ENCODE measurements around the gene TRIM62.

TRIM62 gene

GRCh38 chr1:33191731-33192275, 10.0 kb upstream of the TRIM62 start:
- H3K36me3 ChIP-seq: no peaks in the 10 kb centered on the region
- no peak overlapping the region for H3K4me3 ChIP-seq (ENCODE audit: low read depth, low read length)
- no peaks in the 10 kb centered on the region for H3K4me1 ChIP-seq
- DNase-seq: no peak
- TF ChIP-seq, protein P1, sequence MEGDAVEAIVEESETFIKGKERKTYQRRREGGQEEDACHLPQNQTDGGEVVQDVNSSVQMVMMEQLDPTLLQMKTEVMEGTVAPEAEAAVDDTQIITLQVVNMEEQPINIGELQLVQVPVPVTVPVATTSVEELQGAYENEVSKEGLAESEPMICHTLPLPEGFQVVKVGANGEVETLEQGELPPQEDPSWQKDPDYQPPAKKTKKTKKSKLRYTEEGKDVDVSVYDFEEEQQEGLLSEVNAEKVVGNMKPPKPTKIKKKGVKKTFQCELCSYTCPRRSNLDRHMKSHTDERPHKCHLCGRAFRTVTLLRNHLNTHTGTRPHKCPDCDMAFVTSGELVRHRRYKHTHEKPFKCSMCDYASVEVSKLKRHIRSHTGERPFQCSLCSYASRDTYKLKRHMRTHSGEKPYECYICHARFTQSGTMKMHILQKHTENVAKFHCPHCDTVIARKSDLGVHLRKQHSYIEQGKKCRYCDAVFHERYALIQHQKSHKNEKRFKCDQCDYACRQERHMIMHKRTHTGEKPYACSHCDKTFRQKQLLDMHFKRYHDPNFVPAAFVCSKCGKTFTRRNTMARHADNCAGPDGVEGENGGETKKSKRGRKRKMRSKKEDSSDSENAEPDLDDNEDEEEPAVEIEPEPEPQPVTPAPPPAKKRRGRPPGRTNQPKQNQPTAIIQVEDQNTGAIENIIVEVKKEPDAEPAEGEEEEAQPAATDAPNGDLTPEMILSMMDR (IDR thresholded peaks at IDR 0.05; ENCODE audit: low read depth, low read length): no peak
- no peaks in the 10 kb centered on the region for H3K9me3 ChIP-seq
- H3K27me3 ChIP-seq: no peaks in the 10 kb centered on the region

- no peak for DNase-seq
- Histone ChIP-seq H3K4me3 (ENCODE audit: low read depth, low read length) (no peak overlapping the region), H3K27me3 (no peaks in the 10 kb centered on the region), H3K9me3 (no peaks in the 10 kb centered on the region), H3K4me1 (no peaks in the 10 kb centered on the region), H3K36me3 (no peaks in the 10 kb centered on the region)
- TF ChIP-seq, protein P1 (IDR thresholded peaks at IDR 0.05; ENCODE audit: low read depth, low read length): no peak
These were observed 8.9 kb upstream of the TRIM62 start for GRCh38 chr1:33190701-33191100.

GRCh38 chr1:33188572-33189275, 6.9 kb upstream of the TRIM62 start:
- no peaks in the 10 kb centered on the region for H3K4me1 ChIP-seq
- no peaks in the 10 kb centered on the region for H3K9me3 ChIP-seq
- no peak for DNase-seq
- TF ChIP-seq, protein P1 (IDR thresholded peaks at IDR 0.05; ENCODE audit: low read depth, low read length): no peak
- H3K4me3 ChIP-seq (ENCODE audit: low read depth, low read length): no peak overlapping the region
- H3K36me3 ChIP-seq: no peaks in the 10 kb centered on the region
- no peaks in the 10 kb centered on the region for H3K27me3 ChIP-seq

GRCh38 chr1:33186936-33187335, 5.1 kb upstream of the TRIM62 start:
- Histone ChIP-seq H3K4me3 (ENCODE audit: low read depth, low read length) (no peak overlapping the region), H3K9me3 (no peaks in the 10 kb centered on the region), H3K4me1 (no peaks in the 10 kb centered on the region), H3K36me3 (no peaks in the 10 kb centered on the region), H3K27me3 (no peaks in the 10 kb centered on the region)
- TF ChIP-seq, protein P1 (IDR thresholded peaks at IDR 0.05; ENCODE audit: low read depth, low read length): no peak
- no peak for DNase-seq

DNA sequence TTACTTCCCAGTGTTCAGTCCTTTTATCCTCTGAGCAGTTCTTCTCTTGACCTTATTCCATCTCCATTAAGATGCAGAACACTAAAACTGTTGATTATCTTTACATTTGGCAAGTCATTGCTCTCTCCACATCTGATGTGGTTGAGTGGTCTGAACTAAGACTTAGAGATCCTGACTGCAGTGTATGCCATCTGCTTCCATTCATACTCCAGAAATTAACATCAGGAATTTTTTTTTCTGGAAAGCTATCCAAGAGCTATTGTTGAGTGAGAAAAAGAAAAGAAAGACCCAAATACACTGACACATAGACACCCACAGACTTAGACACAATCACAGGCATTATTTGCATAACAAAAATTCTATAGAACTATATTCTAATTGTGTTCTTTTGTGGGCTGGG, 3.7 kb upstream of the TRIM62 start:
- no peak overlapping the region for H3K4me3 ChIP-seq (ENCODE audit: low read depth, low read length)
- no peaks in the 10 kb centered on the region for H3K9me3 ChIP-seq
- no peaks in the 10 kb centered on the region for H3K27me3 ChIP-seq
- H3K4me1 ChIP-seq: no peaks in the 10 kb centered on the region
- TF ChIP-seq, protein P1 (IDR thresholded peaks at IDR 0.05; ENCODE audit: low read depth, low read length): no peak
- no peak for DNase-seq
- no peaks in the 10 kb centered on the region for H3K36me3 ChIP-seq

DNA sequence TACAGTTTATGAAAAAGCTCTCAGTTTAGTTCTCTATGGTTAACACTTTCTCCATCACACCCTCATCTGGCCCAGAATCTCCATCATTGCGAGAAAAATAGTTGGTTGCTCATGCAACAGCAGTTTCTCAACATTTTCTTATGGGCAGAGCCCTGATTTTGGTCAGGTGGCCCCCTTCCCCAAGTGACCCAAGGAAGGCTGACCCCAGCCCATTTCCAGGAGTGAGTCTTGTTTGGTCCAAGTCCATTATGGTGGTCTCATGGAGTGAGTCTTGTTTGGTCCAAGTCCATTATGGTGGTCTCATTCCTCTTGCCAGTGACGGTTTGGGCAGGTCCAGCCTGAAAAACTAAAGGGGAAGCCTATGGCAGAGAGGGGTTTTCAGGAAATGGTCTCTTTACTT, 1.5 kb upstream of the TRIM62 start:
- H3K27me3 ChIP-seq: no peaks in the 10 kb centered on the region
- no peaks in the 10 kb centered on the region for H3K36me3 ChIP-seq
- H3K4me1 ChIP-seq: no peaks in the 10 kb centered on the region
- DNase-seq: no peak
- TF ChIP-seq, protein P1 (IDR thresholded peaks at IDR 0.05; ENCODE audit: low read depth, low read length): no peak
- H3K4me3 ChIP-seq (ENCODE audit: low read depth, low read length): no peak overlapping the region
- no peaks in the 10 kb centered on the region for H3K9me3 ChIP-seq

Data from BE2C (cell line).